Testis (tissue), 2 donors: ENCODE results near the gene SPATA2L.

Source experiments
- CTCF ChIP-seq, 3 experiments: fragments of 450-650 bp in 2 of 3; fragments of 200-600 bp in 1 of 3; sonication (generic) in 1 of 3; IDR thresholded peaks; one replicate each; pipeline ENCODE4 v1.5.1; 2016 to 2019; ENCODE audit warnings: antibody characterized with exemption in 3 of 3, mild to moderate bottlenecking in 2 of 3, moderate library complexity in 1 of 3
- POLR2A ChIP-seq: fragments of 450-650 bp; IDR thresholded peaks from one replicate; pipeline ENCODE4 v1.6.1; 2017; ENCODE audit warnings: antibody characterized with exemption, mild to moderate bottlenecking, moderate library complexity

DNA sequence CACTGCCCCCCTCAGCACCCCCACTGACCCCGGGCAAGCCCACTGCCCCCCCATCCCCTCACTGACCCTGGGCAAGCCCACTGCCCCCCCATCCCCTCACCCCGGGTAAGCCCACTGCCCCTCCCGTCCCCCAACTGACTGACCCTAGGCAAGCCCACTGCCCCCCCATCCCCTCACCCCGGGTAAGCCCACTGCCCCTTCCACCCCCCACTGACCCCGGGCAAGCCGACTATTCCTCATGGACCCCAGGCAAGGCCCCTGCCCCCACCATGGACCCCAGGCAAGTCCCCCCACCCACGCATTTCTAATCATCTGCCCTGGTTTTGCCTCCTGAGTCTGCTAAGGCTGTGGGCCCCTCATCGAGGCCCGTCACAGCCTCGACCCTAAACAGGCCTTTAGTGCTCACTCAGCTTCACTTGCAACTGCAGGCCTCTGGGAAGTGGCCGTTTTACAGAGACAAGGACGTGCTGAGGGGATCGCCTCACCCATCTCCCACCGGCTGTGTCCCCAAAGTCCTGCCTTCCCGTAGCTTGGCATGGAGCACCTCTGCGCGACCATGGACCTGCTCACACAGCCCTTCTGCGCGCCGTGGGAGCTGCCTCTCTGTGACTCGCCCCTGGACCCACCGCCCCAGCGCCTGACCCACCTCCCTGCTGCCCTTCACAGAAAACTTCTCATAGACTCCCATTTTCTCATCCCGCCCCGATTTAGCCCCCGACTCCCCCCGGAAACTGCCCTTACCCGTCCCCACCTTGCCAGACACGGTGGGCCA is 15.6 kb upstream of the SPATA2L start:
- TF ChIP-seq CTCF (IDR thresholded peaks at IDR 0.05) (no peak), POLR2A (no peak)
